Right hindlimb (tissue), 1 donor: ENCODE results near the gene ATG4C.
"Not testable (repeated sequence)": the region's sequence is repeated elsewhere in the genome, so short reads cannot be mapped to it uniquely, and the experiment has no call there.

Source experiments
- DNase-seq: peaks from one replicate; pipeline ENCODE4 v3.0.0-alpha.2; 2018

ATG4C gene

GRCh38 chr1:62778208-62778607 is 5.7 kb upstream of the ATG4C start:
- no peak for DNase-seq

- DNase-seq, result no peak
These were observed 1.9 kb upstream of the ATG4C start for GRCh38 chr1:62781841-62782543.

GRCh38 chr1:62782544-62783212 is 1.3 kb upstream of the ATG4C start:
- not testable (repeated sequence) for DNase-seq

DNA sequence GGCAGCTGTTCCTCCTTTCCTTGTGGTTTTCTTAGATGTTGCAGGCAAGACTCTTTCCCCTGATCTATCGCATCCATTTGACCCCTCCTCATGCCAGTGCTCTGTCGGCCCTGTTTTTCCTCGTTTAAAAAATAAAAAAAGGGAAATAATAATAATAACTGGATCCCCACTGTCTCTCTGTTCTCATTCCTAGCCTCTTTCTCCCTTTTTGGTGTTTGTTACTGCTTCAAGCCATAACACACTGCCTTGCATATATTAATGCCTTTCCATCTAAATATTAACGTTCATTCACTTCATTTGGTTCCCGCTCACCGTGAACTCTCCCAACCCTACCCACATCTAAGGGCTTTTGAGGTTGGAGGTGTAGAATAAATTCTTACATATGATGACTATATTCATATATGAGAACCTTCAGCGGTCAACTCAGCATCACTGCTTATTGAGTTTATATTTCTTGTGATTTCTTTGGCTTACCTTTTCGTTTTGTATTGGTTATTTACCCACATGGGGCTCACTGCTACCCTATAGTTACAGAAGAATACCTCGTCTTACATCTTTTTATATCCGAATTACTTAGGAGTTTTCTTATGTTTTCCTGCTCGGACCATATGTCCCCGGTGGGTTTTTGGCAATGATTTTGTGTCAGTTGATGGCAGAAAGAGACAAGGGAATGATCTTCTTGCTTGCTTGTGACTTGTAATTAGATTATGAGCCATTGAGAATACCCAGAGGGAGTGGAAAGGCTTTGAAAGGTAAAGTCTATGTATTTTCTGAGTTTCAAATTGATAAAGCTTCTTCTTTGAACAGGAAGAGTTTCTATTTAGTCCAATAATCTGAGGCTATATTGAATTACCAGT is 805 bp downstream of the ATG4C start:
- no peak for DNase-seq

DNA sequence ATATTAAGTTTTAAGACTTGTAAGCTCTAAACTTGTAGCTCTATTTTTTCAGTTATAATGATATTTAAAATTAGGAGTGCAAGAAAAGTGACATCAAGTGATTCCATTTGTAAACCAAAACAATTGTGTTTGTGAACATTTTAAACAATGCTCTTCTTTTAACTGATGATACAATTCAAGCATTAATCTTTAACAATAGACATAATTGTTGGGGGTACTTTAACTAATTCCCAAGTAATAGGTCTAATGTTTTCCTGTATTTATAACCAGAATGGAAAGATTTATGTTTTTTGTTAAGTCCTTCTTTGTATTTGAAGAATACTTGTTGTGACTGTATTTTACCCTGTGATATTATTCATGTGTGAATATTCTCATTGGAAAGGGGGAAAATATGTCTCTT is 6.8 kb downstream of the ATG4C start:
- DNase-seq, result no peak

DNA sequence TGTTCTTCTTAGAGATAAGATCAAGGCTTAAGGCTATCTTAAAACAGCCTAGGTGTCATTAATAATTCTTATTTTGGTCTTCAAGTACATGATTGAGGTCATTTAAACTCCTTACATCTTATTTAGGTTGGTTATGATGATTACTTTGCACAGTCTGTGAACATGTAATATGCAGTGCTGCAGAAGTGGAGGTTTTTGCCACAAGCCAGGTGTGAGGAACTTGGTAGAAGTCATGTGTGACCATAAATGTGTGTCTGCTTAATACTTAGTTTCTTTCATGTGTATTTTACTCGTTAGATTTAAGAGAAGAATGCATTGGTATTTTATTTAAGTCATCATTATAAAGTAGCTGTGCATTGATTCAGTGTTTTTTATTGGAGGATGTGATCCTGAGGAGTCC is 10.1 kb downstream of the ATG4C start:
- DNase-seq, result no peak

DNA sequence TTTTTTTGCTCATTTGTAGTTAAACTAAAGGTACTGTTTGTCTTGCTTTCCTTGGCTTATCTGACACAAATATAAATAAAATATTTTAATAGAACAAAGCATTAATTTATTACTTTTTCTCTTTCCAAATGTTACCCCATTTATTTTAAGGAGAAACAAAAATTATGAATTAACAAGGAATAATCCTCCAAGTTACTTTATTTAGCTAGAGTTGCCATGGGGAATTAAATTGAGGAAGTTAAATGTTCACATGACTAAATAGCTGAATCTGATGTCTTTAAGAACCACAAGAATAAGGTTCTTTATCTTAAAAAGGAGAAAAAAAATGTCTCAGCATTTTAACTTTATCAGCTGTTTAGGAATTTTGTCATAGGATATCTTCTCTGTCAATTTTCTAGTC is 12.3 kb downstream of the ATG4C start:
- no peak for DNase-seq

GRCh38 chr1:62799688-62800087 is 15.8 kb downstream of the ATG4C start:
- no peak for DNase-seq

DNA sequence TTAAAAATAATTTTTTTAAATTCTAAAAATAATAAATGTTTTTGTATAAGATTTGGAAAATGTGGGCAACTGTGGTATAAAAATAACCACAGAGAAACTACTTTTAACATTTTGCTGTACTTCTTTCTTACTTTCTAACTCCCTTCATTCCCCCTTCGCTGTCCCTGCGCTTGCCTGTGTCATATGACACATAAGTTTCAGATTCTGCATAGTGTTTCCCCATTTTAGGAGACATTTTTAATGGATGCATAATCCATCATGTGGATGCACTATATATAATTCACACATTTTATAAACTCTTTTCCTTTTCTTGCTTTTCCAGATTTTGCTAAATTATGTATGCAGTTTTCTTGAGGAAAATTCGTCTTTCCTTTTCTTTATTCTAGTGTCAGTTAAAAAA is 16.3 kb downstream of the ATG4C start:
- no peak for DNase-seq

DNA sequence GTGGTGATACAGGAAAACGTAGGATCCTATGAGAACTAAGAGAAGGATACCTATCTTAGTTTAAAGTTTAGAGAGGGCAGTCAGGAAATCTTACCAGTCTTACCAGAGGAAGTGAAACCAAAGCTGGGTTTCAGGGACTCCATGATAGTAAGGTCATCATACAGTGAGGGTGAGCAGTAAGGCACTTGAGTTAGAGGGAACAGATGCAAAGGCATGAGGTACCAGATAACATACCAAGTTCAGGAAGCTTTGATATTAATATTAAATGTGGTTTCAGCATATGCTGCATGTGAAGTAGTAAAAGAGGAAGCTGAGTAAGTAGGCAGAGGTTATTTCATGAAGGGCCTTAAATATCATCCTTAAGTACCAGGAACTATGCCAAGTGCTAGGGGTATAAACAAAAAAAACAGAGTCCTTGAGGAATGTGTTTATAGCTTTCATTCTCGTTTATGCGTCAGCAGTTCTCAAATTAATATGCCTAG is 16.9 kb downstream of the ATG4C start:
- DNase-seq, result no peak

- DNase-seq, result no peak
These were observed 25.9 kb downstream of the ATG4C start for GRCh38 chr1:62809788-62810187.

- DNase-seq, result no peak
These were observed 26.7 kb downstream of the ATG4C start for GRCh38 chr1:62810420-62811274.

GRCh38 chr1:62823556-62823955 is 39.6 kb downstream of the ATG4C start:
- no peak for DNase-seq

GRCh38 chr1:62826901-62827300 is 43.0 kb downstream of the ATG4C start:
- DNase-seq, result no peak

- DNase-seq, result not testable (repeated sequence)
These were observed 43.9 kb downstream of the ATG4C start for GRCh38 chr1:62827786-62828185.

DNA sequence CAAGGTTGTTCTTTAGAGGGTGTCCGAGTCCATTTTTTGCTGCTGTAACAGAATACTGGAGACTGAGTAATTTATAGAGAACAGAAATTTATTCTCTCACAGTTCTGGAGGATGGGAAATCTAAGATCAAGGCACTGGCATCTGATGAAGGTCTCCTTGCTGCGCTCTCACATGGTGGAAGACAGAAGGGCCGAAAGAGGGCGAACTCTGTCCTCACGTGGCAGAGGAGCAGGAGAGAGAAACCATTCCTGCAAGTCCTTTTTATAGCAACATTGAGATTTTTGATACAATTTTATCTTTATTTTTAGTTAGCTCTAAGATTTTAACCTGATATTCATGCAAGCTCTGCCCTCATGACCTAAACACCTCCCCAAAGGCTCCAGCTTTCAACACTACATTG is 48.3 kb downstream of the ATG4C start:
- no peak for DNase-seq

GRCh38 chr1:62833529-62833928 is 49.6 kb downstream of the ATG4C start:
- no peak for DNase-seq

DNA sequence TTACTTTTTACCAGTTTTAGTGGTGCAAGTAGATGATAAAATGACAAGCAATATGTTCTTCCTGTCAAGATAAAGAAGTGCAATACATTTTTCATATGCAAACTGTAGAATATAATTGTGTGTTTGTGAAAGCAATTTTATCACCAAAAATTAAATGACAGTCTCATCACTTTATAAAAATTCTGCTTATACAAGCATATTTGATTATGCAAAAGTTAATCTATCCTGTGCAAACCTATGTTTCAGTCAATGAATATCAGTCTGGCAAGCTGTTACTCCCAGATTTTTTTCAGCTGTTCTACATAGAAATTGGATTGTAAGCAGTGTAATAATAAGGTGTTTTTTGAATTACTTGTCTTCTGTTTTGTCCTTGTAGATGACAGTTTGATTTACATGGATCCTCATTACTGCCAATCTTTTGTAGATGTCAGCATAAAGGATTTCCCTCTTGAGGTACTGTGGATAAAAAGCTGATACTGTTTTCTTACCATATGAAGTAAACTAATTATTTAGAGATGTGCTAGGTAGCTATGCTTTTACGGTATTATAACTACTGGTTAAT is 50.5 kb downstream of the ATG4C start:
- DNase-seq, result no peak

DNA sequence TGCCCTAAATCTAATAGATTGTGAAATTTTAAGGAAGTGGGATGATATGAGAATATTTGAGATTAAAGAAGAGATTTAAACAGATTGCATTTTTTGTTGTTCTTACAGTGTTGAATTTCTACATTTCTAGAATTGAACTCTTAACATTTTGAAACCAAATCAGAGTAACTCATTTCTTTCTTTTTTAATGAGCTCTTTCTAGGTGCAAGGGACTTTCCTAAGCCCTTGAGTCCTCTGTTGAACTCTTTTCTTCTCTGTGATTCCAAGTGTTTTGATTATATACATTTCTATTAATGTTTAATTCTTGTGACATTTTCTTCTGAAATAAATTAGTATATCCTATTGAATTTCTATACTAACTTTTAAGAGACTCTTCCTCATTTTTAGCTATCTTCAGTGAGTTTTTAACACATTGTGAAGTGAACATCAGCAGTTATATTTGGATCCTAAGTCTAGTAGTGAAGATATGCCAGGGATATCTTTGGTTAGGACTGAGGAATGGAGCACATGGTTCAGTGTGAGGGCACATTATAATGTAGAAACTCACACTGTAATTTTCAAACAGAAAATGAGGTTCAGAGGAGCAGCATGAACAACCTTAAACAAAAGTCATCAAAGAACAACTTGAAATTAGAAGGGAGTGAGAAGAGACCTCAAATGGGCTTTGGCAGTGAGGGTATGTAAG is 53.1 kb downstream of the ATG4C start:
- DNase-seq, result no peak

GRCh38 chr1:62840555-62840954 is 56.6 kb downstream of the ATG4C start:
- no peak for DNase-seq

DNA sequence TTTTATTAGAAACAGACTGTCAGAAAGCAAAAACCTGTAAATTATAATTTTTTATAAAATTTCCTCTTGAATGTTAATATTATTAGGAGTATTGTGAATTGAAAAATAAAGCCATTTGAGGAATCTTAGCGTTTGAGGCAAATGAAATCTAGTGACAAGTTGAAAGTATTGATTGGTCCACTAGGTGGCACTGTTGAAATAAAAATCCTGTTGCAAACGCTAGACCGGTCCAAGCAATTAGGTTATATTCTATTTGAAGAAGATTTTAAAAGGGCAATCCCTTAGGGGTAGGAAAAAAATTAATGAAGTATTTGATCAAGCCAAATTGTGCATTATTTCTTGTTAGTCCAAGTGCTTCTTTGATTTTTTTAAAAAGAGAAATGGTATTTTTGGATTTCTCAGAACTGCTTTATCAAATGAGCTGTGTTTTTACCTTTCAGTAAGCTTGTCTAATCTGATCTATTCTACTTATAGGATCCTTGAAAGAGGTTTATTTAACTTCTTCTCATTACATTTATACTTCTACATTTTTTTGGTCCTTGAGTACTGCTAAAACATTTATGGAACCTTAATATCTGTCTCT is 57.7 kb downstream of the ATG4C start:
- DNase-seq, result no peak
